Keratinocyte (primary cell): ENCODE data around the gene HS3ST3B1. TPM values are rescaled to one million over a fixed set of nuclear protein-coding genes. Genes with fewer than 3 reads are reported as not detected.

Experiments used
- DNase-seq: peaks from one replicate; pipeline ENCODE4 v3.0.0-alpha.2; 2011; ENCODE audit warnings: low read depth, missing footprints, low spot score
- FAIRE-seq: peaks from 2 replicates; lab custom pipeline; 2011; peaks lifted over from hg19 to GRCh38; lab: Jason Lieb, UNC
- H2AFZ ChIP-seq: 2 replicates; pipeline ENCODE4 v1.6.0; 2012; ENCODE audit warnings: low read length, control low read depth, inconsistent platforms; ENCODE audit not compliant: control insufficient read depth
- H3K27ac ChIP-seq: 2 replicates; pipeline ENCODE4 v1.5.1; 2011; ENCODE audit warnings: low read length; ENCODE audit not compliant: control insufficient read depth, insufficient read depth
- H3K27me3 ChIP-seq: 3 replicates; pipeline ENCODE4 v1.6.0; 2011; ENCODE audit warnings: low read length; ENCODE audit not compliant: control insufficient read depth, insufficient read depth; ENCODE audit errors: extremely low read depth
- H3K36me3 ChIP-seq, 2 experiments: 2 replicates in 1 of 2; 3 replicates in 1 of 2; pipeline ENCODE4 v1.5.1; 2011; ENCODE audit warnings: low read length in 2 of 2, mild to moderate bottlenecking in 1 of 2; ENCODE audit not compliant: control insufficient read depth in 2 of 2, insufficient read depth in 2 of 2; ENCODE audit errors: extremely low read depth in 1 of 2
- H3K4me1 ChIP-seq: 3 replicates; pipeline ENCODE4 v1.5.1; 2011; ENCODE audit warnings: low read length; ENCODE audit not compliant: control insufficient read depth, insufficient read depth; ENCODE audit errors: extremely low read depth
- H3K4me2 ChIP-seq: 3 replicates; pipeline ENCODE4 v1.6.0; 2011; ENCODE audit warnings: low read depth, low read length; ENCODE audit not compliant: control insufficient read depth, insufficient read depth; ENCODE audit errors: extremely low read depth
- H3K4me3 ChIP-seq, 3 experiments: fragments of 200-600 bp in 1 of 3; sonication (generic) in 1 of 3; 2 replicates in 2 of 3; 3 replicates in 1 of 3; pipeline ENCODE4 v1.5.1; 2011 to 2016; ENCODE audit warnings: low read length in 3 of 3, mild to moderate bottlenecking in 3 of 3, control low read depth in 2 of 3, inconsistent platforms in 1 of 3, low read depth in 1 of 3, mixed read lengths in 1 of 3, mixed run types in 1 of 3, moderate library complexity in 1 of 3; ENCODE audit not compliant: control insufficient read depth in 2 of 3, insufficient read depth in 2 of 3; ENCODE audit errors: extremely low read depth in 1 of 3
- H3K79me2 ChIP-seq: 2 replicates; pipeline ENCODE4 v1.6.0; 2012; ENCODE audit warnings: low read length; ENCODE audit not compliant: control insufficient read depth, insufficient read depth
- H3K9ac ChIP-seq: 3 replicates; pipeline ENCODE4 v1.6.0; 2011; ENCODE audit warnings: low read length; ENCODE audit not compliant: control insufficient read depth, insufficient read depth; ENCODE audit errors: extremely low read depth
- H3K9me1 ChIP-seq: 3 replicates; pipeline ENCODE4 v1.6.0; 2011; ENCODE audit warnings: low read length; ENCODE audit not compliant: control insufficient read depth, insufficient read depth; ENCODE audit errors: extremely low read depth
- H3K9me3 ChIP-seq: 2 replicates; pipeline ENCODE4 v1.5.1; 2012; ENCODE audit warnings: low read depth, low read length; ENCODE audit not compliant: control insufficient read depth
- H4K20me1 ChIP-seq: 3 replicates; pipeline ENCODE4 v1.6.0; 2011; ENCODE audit warnings: low read length; ENCODE audit not compliant: control insufficient read depth, insufficient read depth; ENCODE audit errors: extremely low read depth
- CTCF ChIP-seq, 3 experiments: IDR thresholded peaks in 1 of 3; conservative IDR thresholded peaks in 1 of 3; optimal IDR thresholded peaks in 1 of 3; 2 replicates in 2 of 3; 3 replicates in 1 of 3; pipeline versions ENCODE3 to v1.5.1; 2011; ENCODE audit warnings: low read length in 3 of 3, mild to moderate bottlenecking in 3 of 3, moderate library complexity in 2 of 3, control low read depth in 1 of 3, inconsistent platforms in 1 of 3; ENCODE audit not compliant: insufficient read depth in 2 of 3; ENCODE audit errors: extremely low read depth in 1 of 3
- EZH2 ChIP-seq: IDR thresholded peaks from one replicate; pipeline ENCODE4 v1.6.1; 2012; ENCODE audit warnings: inconsistent platforms, mild to moderate bottlenecking, low read length, moderate library complexity
- dilution Hi-C: fragments of 300-500 bp; cut with MboI; formaldehyde crosslinking; loops from one replicate; pipeline ENCODE4 v1.7.0; 2020; ENCODE audit warnings: low sequenced_read_pairs; ENCODE audit not compliant: extremely low pct_ligation_motif_present
- polyA plus RNA-seq, 5 experiments: library from polyadenylated mRNA; depleted of rRNA in 3 of 5; stranded (reverse) in 3 of 5; stranded (forward) in 1 of 5; unstranded in 1 of 5; fragments of >200 nt; gene quantifications; 1 replicate in 1 of 5; 2 replicates in 3 of 5; 3 replicates in 1 of 5; pipeline versions ENCODE4 v1.2.1 to v1.2.3, GENCODE V29; 2011 to 2012; ENCODE audit warnings: missing spikeins in 2 of 5, low read depth in 1 of 5, low replicate concordance in 1 of 5

The HS3ST3B1 gene
- polyA plus RNA-seq, 1 donor (not counting 4 experiments of a cell fraction or from before 2014, with no cell fraction given), result 3.9 TPM

DNA sequence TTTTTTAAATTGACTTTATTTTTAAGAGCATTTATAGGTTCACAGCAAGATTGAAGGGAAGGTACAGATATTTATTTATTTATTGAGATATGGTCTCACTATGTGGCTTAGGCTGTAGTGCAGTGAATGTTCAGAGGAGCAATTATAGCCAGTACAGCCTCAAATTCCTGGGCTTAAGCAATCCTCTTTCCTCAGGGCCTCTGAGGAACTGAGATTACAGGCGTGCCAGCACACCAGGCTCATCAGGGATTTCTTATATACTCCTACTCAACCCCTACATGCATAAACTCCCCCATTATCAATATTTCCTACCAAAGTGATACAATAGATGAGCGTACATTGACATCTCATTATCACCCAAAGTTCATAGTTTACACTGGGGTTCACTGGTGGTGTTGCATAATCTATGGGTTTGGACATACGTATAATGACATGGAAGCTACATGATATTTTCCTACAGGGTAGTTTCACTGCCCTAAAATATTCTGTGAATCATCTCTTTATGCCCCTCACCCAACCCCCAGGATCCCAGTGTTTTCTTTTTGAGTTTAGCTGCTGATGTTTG is 33.5 kb downstream of the HS3ST3B1 start:
- no peak overlapping the region for H3K27ac ChIP-seq
- no peaks in the 10 kb centered on the region for H4K20me1 ChIP-seq
- FAIRE-seq, result no peak
- H3K79me2 ChIP-seq, result peaks cover 7% of the 10 kb centered on the region
- H3K36me3 ChIP-seq, result no peaks in the 10 kb centered on the region
- H3K9me3 ChIP-seq, result no peaks in the 10 kb centered on the region
- no peak for TF ChIP-seq EZH2
- H2AFZ ChIP-seq, result no peak overlapping the region
- H3K9ac ChIP-seq, result no peak overlapping the region
- no peak for DNase-seq
- H3K4me3 ChIP-seq, result no peak overlapping the region
- H3K9me1 ChIP-seq, result no peaks in the 10 kb centered on the region
- H3K27me3 ChIP-seq, result no peaks in the 10 kb centered on the region
- no peak overlapping the region for H3K4me2 ChIP-seq
- dilution Hi-C loops, result no loop called here
- no peaks in the 10 kb centered on the region for H3K4me1 ChIP-seq

DNA sequence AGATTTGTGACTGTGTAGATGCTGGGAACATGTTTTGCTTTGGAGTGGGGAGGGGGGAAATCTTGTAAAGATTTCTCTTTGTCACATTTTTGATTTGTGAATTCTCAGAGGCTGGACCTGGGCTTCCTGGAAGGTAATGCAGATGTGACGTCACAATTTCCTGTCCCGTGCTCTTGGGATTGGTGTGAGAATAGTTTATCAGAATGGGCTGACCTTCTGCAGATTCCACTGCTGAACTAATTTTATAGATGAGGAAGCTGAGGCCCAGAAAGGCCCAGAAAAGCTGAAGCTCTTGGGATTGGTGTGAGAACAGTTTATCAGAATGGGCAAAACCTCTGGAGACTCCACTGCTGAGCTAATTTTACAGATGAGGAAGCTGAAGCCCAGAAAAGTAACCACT is 34.0 kb downstream of the HS3ST3B1 start:
- Histone ChIP-seq H3K27ac (no peak overlapping the region), H2AFZ (no peak overlapping the region), H3K27me3 (no peaks in the 10 kb centered on the region), H3K4me2 (no peak overlapping the region), H3K79me2 (peaks cover 9% of the 10 kb centered on the region), H3K4me3 (no peak overlapping the region), H3K9ac (no peak overlapping the region), H3K9me3 (no peaks in the 10 kb centered on the region), H3K4me1 (no peaks in the 10 kb centered on the region), H4K20me1 (no peaks in the 10 kb centered on the region), H3K9me1 (no peaks in the 10 kb centered on the region), H3K36me3 (no peaks in the 10 kb centered on the region)
- DNase-seq, result no peak
- dilution Hi-C loops, result no loop called here
- TF ChIP-seq EZH2 (no peak), CTCF (optimal IDR thresholded peaks at IDR 0.05 in 1 of 3, IDR thresholded peaks at IDR 0.05 in 1 of 3, conservative IDR thresholded peaks at IDR 0.05 in 1 of 3; ENCODE audit: extremely low read depth in 1 of 3, insufficient read depth in 2 of 3, low read length in 3 of 3) (no peak)
- FAIRE-seq, result no peak

GRCh38 chr17:14336418-14336817 is 35.5 kb downstream of the HS3ST3B1 start:
- FAIRE-seq, result no peak
- Histone ChIP-seq H3K4me3 (no peak overlapping the region), H4K20me1 (no peaks in the 10 kb centered on the region), H3K9me1 (no peaks in the 10 kb centered on the region), H2AFZ (no peak overlapping the region), H3K79me2 (peaks cover 14% of the 10 kb centered on the region), H3K4me1 (no peaks in the 10 kb centered on the region), H3K4me2 (no peak overlapping the region), H3K27ac (no peak overlapping the region), H3K9me3 (no peaks in the 10 kb centered on the region), H3K9ac (no peak overlapping the region), H3K27me3 (no peaks in the 10 kb centered on the region), H3K36me3 (no peaks in the 10 kb centered on the region)
- DNase-seq, result no peak
- dilution Hi-C loops, result no loop called here
- no peak for TF ChIP-seq EZH2
- no peak for TF ChIP-seq CTCF (optimal IDR thresholded peaks at IDR 0.05 in 1 of 3, IDR thresholded peaks at IDR 0.05 in 1 of 3, conservative IDR thresholded peaks at IDR 0.05 in 1 of 3; ENCODE audit: extremely low read depth in 1 of 3, insufficient read depth in 2 of 3, low read length in 3 of 3)
